Mucosa of gallbladder (tissue), 1 donor: ENCODE measurements around the gene CEP95. TPM values are rescaled to one million over a fixed set of nuclear protein-coding genes. Genes with fewer than 3 reads are reported as not detected.
"Not testable (repeated sequence)": the region's sequence is repeated elsewhere in the genome, so short reads cannot be mapped to it uniquely, and the experiment has no call there.

ENCODE experiments used
- DNase-seq: peaks from one replicate; pipeline ENCODE4 v3.0.0-alpha.2; 2020; ENCODE audit warnings: low spot score
- total RNA-seq: library from RNA; stranded (reverse); gene quantifications from one replicate; pipeline ENCODE4 v1.2.1, GENCODE V29; 2021
- donor health status: DM: no; HTN: no; CAD: no.

Gene CEP95
- total RNA-seq, 1 donor from 2014 or later: 29.7 TPM

DNA sequence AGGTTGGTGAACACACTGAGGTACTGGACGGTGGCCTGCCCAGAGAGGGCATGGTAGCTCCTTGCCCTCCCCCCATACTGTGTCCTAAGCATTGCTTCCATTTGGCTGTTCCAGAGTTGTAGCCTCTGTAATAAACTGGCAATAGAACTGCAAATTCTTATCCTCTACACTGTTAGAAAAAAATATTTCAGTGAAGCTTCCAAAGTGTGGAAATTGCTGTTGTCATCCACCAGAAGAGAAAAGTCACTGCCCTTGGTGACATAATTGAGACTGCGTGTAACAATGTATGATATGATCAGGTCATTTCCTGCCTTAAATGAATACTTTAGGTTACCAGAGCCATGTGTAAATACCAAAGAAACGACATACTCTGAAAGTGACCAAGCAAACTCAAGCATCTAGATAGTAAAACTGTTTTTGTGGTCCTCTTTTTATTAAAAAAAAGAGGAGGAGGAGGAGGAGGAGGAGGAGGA lies 65.9 kb downstream of the CEP95 start:
- no peak for DNase-seq

DNA sequence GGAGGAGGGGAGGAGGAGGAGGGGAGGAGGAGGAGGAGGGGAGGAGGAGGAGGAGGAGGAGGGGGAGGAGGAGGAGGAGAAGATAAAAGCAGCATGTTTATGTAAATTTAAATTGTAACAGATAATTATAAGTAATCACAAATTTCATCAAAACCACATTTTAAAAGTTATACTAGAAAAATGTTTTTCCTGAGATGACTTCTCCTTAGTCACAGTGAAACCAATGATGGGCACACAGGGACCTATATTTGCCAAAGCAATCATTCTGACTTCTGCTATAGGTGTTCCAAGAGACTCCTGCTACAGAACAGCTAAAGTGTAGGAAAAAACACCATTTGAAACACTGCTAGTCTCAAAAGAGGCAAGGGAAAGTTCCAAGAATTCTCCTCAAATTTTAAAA lies 66.4 kb downstream of the CEP95 start:
- DNase-seq: no peak

DNA sequence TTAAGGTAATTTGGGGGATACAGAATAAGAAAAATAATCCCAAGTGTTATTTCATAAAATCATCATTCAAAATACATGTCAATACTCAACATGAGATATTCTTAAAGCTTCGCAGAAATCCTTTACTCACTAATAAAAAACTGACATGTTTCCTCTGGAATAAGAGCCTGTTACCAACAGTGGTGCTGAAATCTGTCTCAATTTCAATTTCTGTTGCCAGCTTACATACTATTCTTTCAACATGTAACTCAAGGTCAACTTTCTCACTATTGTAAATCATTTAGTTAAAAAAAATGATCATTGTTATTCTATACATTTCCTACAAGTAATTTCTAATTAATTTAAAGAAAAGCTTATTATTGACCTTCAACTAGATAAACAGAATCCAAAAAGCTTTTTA lies 67.9 kb downstream of the CEP95 start:
- DNase-seq: no peak

DNA sequence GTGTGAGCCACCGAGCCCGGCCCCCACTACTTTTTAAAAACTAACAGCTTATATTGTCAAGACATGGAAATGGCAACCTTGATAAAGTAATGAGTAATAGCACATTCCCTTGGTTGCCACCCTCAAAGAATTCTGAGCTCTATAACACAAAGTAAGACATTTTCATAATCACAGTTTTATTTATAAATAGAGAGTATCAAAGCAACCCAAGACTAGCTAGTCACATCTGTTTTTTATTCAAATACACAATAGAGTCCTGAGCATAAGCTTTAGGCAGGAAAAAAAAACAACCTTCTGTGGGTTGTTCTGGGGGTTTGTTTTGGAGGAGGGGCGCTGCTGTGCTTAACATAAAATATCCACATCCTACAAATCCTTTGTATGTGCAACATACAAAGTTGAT lies 68.7 kb downstream of the CEP95 start:
- no peak for DNase-seq

- DNase-seq: not testable (repeated sequence)
Measured at GRCh38 chr17:64577025-64577424, 70.2 kb downstream of the CEP95 start.

- no peak for DNase-seq
Measured at GRCh38 chr17:64579917-64580316, 73.1 kb downstream of the CEP95 start.

DNA sequence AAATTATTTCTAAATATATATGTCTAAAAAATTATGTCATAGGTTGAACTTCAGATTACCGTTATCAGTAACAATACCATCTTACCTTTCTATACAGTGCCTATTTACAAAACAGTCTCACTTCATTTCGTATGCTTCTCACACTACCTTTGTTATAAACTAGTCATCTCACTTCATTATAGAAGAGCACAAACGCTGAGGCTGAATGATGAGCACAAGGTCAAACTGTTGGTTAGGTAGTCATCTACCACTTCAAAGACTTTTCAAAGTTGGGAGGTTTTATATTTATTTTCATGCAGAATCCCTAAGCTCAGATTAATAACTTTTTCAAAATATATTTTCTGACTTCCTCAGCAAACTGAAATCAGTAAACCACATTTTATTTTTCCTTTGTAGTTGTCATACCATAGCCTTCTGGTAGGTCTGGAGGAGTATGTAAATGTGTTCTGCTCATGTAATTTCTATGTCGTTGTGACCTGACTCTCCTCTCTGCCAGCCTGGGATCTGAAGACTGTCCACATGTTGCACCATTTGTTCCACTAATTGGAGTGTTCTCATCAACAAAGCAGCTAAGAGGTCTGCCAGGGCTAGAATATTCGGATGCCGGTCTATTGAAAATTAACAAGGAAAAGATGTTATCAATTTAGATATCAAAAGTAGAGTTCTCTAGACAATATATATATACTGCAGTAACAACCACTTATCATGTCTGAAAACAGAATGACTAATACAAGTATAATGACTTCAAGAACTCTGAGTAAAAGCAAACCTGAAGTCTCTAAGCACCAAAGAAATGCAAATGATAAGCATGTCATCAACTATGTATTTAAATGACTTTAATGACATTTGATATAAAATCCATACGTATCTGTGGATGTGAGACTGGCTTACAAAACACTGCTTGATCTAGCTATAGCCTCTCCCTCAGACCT lies 73.9 kb downstream of the CEP95 start:
- no peak for DNase-seq

DNA sequence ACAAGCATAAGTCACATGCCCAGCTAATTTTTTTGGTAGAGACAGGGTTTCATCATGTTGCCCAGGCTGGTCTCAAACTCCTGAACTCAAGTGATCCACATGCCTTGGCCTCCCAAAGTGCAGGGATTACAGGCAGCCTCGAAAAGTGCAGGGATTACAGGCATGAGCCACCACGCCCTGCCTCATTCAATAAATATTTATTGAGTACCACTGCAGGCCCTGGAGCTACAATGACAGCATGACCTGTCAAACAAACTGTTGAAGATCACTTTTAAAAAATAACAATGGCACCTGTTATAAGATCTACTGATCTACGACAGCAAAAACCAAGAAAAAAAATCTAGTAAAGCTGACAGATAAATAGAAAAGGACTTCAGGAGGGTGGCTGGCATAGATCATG lies 76.3 kb downstream of the CEP95 start:
- DNase-seq: no peak

DNA sequence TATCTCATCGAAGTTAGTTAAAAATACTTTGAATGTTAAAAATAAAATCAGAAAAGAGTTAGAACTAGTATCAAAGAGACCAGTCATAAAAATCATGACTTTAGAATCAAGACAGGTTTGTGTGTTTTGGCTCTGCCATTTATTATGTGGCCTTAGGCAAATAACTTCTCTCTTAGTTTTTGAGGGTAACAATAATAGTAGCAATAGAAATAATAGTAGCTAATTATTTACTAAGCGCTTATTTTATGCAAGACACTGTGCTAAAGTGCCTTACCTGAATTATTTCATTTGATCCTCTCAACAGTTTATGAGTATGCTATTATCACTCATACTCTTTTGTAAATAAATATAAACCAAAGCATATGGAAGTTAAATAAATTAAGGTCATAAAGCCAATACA lies 78.4 kb downstream of the CEP95 start:
- no peak for DNase-seq

Other genes with a start within 250 kb of the CEP95 start
- gene TEX2, start 243.7 kb upstream of the CEP95 start, total RNA-seq: 74.9 TPM
- gene PECAM1, start 116.1 kb upstream of the CEP95 start, total RNA-seq: 113 TPM
- 8.3 TPM for gene MILR1, start 57.9 kb upstream of the CEP95 start, total RNA-seq
- gene POLG2, start 9.9 kb upstream of the CEP95 start, total RNA-seq: 16.9 TPM
- 815 TPM for gene DDX5, start 688 bp upstream of the CEP95 start, total RNA-seq
- gene SMURF2, start 155.3 kb downstream of the CEP95 start, total RNA-seq: 22.2 TPM